ENCODE measurements around the gene INTS4. TPM values are rescaled to one million over a fixed set of nuclear protein-coding genes. Genes with fewer than 3 reads are reported as not detected.
"Not testable (repeated sequence)": the region's sequence is repeated elsewhere in the genome, so short reads cannot be mapped to it uniquely, and the experiment has no call there.

INTS4 gene
- polyA plus RNA-seq, 1 experiment, result 18.9 TPM

GRCh38 chr11:77909277-77909676 lies 85.2 kb downstream of the INTS4 start:
- TF ChIP-seq, protein P1, sequence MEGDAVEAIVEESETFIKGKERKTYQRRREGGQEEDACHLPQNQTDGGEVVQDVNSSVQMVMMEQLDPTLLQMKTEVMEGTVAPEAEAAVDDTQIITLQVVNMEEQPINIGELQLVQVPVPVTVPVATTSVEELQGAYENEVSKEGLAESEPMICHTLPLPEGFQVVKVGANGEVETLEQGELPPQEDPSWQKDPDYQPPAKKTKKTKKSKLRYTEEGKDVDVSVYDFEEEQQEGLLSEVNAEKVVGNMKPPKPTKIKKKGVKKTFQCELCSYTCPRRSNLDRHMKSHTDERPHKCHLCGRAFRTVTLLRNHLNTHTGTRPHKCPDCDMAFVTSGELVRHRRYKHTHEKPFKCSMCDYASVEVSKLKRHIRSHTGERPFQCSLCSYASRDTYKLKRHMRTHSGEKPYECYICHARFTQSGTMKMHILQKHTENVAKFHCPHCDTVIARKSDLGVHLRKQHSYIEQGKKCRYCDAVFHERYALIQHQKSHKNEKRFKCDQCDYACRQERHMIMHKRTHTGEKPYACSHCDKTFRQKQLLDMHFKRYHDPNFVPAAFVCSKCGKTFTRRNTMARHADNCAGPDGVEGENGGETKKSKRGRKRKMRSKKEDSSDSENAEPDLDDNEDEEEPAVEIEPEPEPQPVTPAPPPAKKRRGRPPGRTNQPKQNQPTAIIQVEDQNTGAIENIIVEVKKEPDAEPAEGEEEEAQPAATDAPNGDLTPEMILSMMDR (IDR thresholded peaks at IDR 0.05; ENCODE audit: insufficient read depth, low read depth, low read length), result no peak
- CTCF ChIA-PET, result no interaction called here
- H3K36me3 ChIP-seq (ENCODE audit: control insufficient read depth, insufficient read depth, low read length), result no peaks in the 10 kb centered on the region
- no peaks in the 10 kb centered on the region for H3K27me3 ChIP-seq (ENCODE audit: control insufficient read depth, insufficient read depth, low read length)
- no peak overlapping the region for H3K4me3 ChIP-seq (ENCODE audit: low read depth, low read length)
- POLR2A ChIA-PET, result no interaction called here
- DNase-seq (ENCODE audit: low read depth), result no peak

DNA sequence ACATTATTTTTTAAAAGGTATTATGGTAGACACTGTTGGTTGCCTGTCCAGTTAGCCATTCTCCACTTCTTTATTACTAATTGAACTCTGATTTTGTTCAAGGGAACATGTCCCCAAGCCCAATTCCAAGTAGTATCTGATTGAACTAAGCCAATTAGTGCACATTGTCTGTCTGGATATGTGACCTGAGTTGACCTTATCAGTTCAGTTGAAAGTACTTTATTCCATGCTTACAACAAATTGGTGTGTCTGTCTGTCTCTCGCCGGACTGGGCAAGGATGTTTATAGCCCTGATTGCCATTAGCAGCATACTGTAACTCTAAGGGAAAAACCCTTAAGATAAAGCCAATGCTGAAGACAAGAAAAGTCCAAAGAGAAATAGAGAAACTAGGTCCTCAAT lies 85.6 kb downstream of the INTS4 start:
- POLR2A ChIA-PET, result no interaction called here

DNA sequence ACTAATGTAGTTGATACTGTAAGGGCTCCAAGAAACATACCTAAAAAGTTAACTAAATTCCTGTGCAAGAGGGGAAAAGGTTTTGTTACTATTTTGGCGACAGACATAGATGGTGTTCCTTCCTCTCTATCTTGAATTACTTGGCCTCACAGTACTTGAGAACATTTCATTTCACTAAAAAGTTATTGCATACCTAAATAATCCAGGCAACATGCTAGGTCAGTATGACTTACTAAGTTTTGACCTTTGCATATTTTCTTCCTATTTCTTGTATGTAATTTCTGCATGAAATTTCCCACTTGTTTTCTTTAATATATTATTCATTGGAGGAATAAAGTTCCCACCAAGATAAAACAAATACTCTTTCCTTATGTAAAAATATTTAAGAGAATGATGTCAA lies 99.5 kb downstream of the INTS4 start:
- POLR2A ChIA-PET; H3K4me3 ChIP-seq (ENCODE audit: low read depth, low read length); CTCF ChIA-PET; H3K27me3 ChIP-seq (ENCODE audit: control insufficient read depth, insufficient read depth, low read length); DNase-seq (ENCODE audit: low read depth); H3K36me3 ChIP-seq (ENCODE audit: control insufficient read depth, insufficient read depth, low read length): not testable (repeated sequence)

More for the DNA sequence above, 85.6 kb downstream of the INTS4 start:
- no peak for DNase-seq (ENCODE audit: low read depth)
- no peaks in the 10 kb centered on the region for H3K27me3 ChIP-seq (ENCODE audit: control insufficient read depth, insufficient read depth, low read length)
- TF ChIP-seq, protein P1 (IDR thresholded peaks at IDR 0.05; ENCODE audit: insufficient read depth, low read depth, low read length), result no peak
- CTCF ChIA-PET, result no interaction called here
- H3K4me3 ChIP-seq (ENCODE audit: low read depth, low read length), result no peak overlapping the region
- H3K36me3 ChIP-seq (ENCODE audit: control insufficient read depth, insufficient read depth, low read length), result no peaks in the 10 kb centered on the region

- CTCF ChIA-PET; H3K36me3 ChIP-seq (ENCODE audit: control insufficient read depth, insufficient read depth, low read length); DNase-seq (ENCODE audit: low read depth); H3K27me3 ChIP-seq (ENCODE audit: control insufficient read depth, insufficient read depth, low read length); POLR2A ChIA-PET; H3K4me3 ChIP-seq (ENCODE audit: low read depth, low read length): not testable (repeated sequence)
These were observed 102.8 kb downstream of the INTS4 start for GRCh38 chr11:77891703-77892102.

- H3K4me3 ChIP-seq (ENCODE audit: low read depth, low read length); H3K27me3 ChIP-seq (ENCODE audit: control insufficient read depth, insufficient read depth, low read length); H3K36me3 ChIP-seq (ENCODE audit: control insufficient read depth, insufficient read depth, low read length); DNase-seq (ENCODE audit: low read depth); CTCF ChIA-PET; POLR2A ChIA-PET: not testable (repeated sequence)
These were observed 103.2 kb downstream of the INTS4 start for GRCh38 chr11:77891256-77891655.

GRCh38 chr11:77890619-77891056 lies 103.8 kb downstream of the INTS4 start:
- POLR2A ChIA-PET; H3K4me3 ChIP-seq (ENCODE audit: low read depth, low read length); CTCF ChIA-PET; H3K27me3 ChIP-seq (ENCODE audit: control insufficient read depth, insufficient read depth, low read length); DNase-seq (ENCODE audit: low read depth); H3K36me3 ChIP-seq (ENCODE audit: control insufficient read depth, insufficient read depth, low read length): not testable (repeated sequence)

DNA sequence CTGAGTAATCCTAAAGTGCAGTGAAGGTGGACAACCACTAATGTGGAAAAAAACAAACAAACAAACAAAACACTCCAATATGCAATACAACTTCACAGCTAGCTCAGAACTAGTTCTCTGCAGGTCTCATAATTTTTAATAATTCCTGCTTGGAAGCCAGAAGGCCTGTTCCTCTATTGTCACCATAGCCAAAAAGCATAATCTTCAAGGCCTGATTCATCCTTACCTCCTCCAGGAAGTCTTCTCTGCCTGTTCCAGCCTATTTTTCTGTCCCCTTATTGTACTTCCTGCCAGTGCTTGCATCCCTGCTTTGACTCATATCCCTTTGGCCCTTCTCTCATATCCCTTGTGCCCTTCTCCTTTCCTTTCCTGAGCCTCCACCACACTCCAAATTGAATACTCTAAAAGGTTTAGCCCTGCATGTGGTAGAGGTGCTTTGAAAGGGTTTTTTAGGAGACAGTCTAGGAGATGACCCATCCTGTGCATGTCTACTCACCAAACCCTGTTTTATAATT lies 104.3 kb downstream of the INTS4 start:
- H3K4me3 ChIP-seq (ENCODE audit: low read depth, low read length); POLR2A ChIA-PET: not testable (repeated sequence)

DNA sequence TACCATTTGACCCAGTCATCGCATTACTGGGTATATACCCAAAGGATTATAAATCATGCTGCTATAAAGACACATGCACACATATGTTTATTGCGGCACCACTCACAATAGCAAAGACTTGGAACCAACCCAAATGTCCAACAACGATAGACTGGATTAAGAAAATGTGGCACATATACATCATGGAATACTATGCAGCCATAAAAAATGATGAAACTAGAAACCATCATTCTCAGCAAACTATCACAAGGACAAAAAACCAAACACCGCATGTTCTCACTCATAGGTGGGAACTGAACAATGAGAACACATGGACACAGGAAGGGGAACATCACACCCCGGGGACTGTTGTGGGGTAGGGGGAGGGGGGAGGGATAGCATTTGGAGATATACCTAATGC lies 105.4 kb downstream of the INTS4 start:
- H3K4me3 ChIP-seq (ENCODE audit: low read depth, low read length); H3K36me3 ChIP-seq (ENCODE audit: control insufficient read depth, insufficient read depth, low read length); POLR2A ChIA-PET; CTCF ChIA-PET; DNase-seq (ENCODE audit: low read depth); H3K27me3 ChIP-seq (ENCODE audit: control insufficient read depth, insufficient read depth, low read length): not testable (repeated sequence)

More for the DNA sequence above, 104.3 kb downstream of the INTS4 start:
- H3K27me3 ChIP-seq (ENCODE audit: control insufficient read depth, insufficient read depth, low read length); DNase-seq (ENCODE audit: low read depth); H3K36me3 ChIP-seq (ENCODE audit: control insufficient read depth, insufficient read depth, low read length); CTCF ChIA-PET: not testable (repeated sequence)

Measured in BJ (cell line).